IMR-90 (cell line): Measurements from ENCODE around the gene AUTS2. TPM values are rescaled to one million over a fixed set of nuclear protein-coding genes. Genes with fewer than 3 reads are reported as not detected.

Experiments
- ATAC-seq: fragments of 200-7000 bp; cut with Tn5 transposase; 2 replicates; pipeline ENCODE4 v1.9.1; 2020; ENCODE audit warnings: low read depth, mild to moderate bottlenecking, moderate library complexity
- BruUV-seq: library from RNA; stranded (reverse); fragments of 400-500 nt; replicated peaks from 2 replicates; lab custom pipeline; 2021; lab: Mats Ljungman, UMichigan
- CTCF ChIA-PET: fragments of 300-600 bp; formaldehyde crosslinking; extraction: SDS; loops from one replicate; lab custom pipeline; 2021; ENCODE audit warnings: antibody characterized with exemption; lab: Yijun Ruan, JAX
- POLR2A ChIA-PET: fragments of 300-600 bp; sonication (Branson Sonifier 250); formaldehyde crosslinking; loops from one replicate; lab custom pipeline; 2022; ENCODE audit warnings: antibody characterized with exemption; ENCODE audit not compliant: unreplicated experiment; lab: Charles Lee
- DNase-seq: peaks from one replicate; pipeline ENCODE4 v3.0.0; 2013
- H2AFZ ChIP-seq: replicated peaks from 2 replicates; pipeline ENCODE3; 2013; ENCODE audit warnings: low read length, mild to moderate bottlenecking; ENCODE audit not compliant: poor library complexity
- H2AK5ac ChIP-seq: 2 replicates; pipeline ENCODE4 v1.6.1; 2013; ENCODE audit warnings: low read depth, low read length, inconsistent platforms
- H2AK9ac ChIP-seq: replicated peaks from 2 replicates; pipeline ENCODE3; 2013; ENCODE audit warnings: mild to moderate bottlenecking, low read depth, low read length, moderate library complexity; ENCODE audit not compliant: poor library complexity
- H2BK120ac ChIP-seq: 2 replicates; pipeline ENCODE4 v1.6.1; 2013; ENCODE audit warnings: low read depth, low read length, inconsistent platforms
- H2BK15ac ChIP-seq: 3 replicates; pipeline ENCODE4 v1.6.1; 2013; ENCODE audit warnings: low read depth, low read length, inconsistent platforms
- H2BK20ac ChIP-seq: 2 replicates; pipeline ENCODE4 v1.6.1; 2013; ENCODE audit warnings: low read depth, mild to moderate bottlenecking, inconsistent platforms, low read length, moderate library complexity
- H2BK5ac ChIP-seq: 2 replicates; pipeline ENCODE4 v1.6.1; 2013; ENCODE audit warnings: mild to moderate bottlenecking, low read depth, low read length, inconsistent platforms; ENCODE audit not compliant: poor library complexity, severe bottlenecking
- H3K14ac ChIP-seq: replicated peaks from 2 replicates; pipeline ENCODE4 v1.6.1; 2013; ENCODE audit warnings: low read depth, low read length, inconsistent platforms
- H3K18ac ChIP-seq: 2 replicates; pipeline ENCODE4 v1.6.1; 2013; ENCODE audit warnings: low read depth, low read length, control low read depth
- H3K23ac ChIP-seq: 2 replicates; pipeline ENCODE4 v1.6.1; 2013; ENCODE audit warnings: low read depth, low read length, inconsistent platforms
- H3K27ac ChIP-seq: 2 replicates; pipeline ENCODE4 v1.5.1; 2013; ENCODE audit warnings: mild to moderate bottlenecking, control low read depth, low read length; ENCODE audit not compliant: insufficient read depth
- H3K27me3 ChIP-seq: 2 replicates; pipeline ENCODE4 v1.6.1; 2013; ENCODE audit warnings: low read length; ENCODE audit not compliant: control insufficient read depth, insufficient read depth
- H3K36me3 ChIP-seq: 2 replicates; pipeline ENCODE4 v1.6.1; 2013; ENCODE audit warnings: low read length, mixed read lengths; ENCODE audit not compliant: control insufficient read depth, insufficient read depth
- H3K4ac ChIP-seq: 2 replicates; pipeline ENCODE4 v1.6.1; 2013; ENCODE audit warnings: low read depth, low read length, inconsistent platforms
- H3K4me1 ChIP-seq: 2 replicates; pipeline ENCODE4 v1.6.1; 2013; ENCODE audit warnings: low read length, mixed read lengths; ENCODE audit not compliant: control insufficient read depth, insufficient read depth
- H3K4me2 ChIP-seq: 2 replicates; pipeline ENCODE4 v1.6.1; 2013; ENCODE audit warnings: low read depth, mild to moderate bottlenecking, control low read depth, low read length, moderate library complexity
- H3K4me3 ChIP-seq: 2 replicates; pipeline ENCODE4 v1.5.1; 2013; ENCODE audit warnings: low read depth, mild to moderate bottlenecking, control low read depth, low read length, moderate library complexity; ENCODE audit not compliant: insufficient read depth
- H3K56ac ChIP-seq: 2 replicates; pipeline ENCODE4 v1.6.1; 2013; ENCODE audit warnings: low read length, inconsistent platforms; ENCODE audit not compliant: insufficient read depth; ENCODE audit errors: extremely low read depth
- H3K79me1 ChIP-seq, 2 experiments: 2 replicates each; pipeline ENCODE4 v1.6.1; 2013; ENCODE audit warnings: low read length in 2 of 2, inconsistent platforms in 1 of 2, low read depth in 1 of 2
- H3K9ac ChIP-seq: 2 replicates; pipeline ENCODE4 v1.6.1; 2013; ENCODE audit warnings: low read depth, low read length, control low read depth
- H3K9me1 ChIP-seq: 2 replicates; pipeline ENCODE4 v1.6.1; 2013; ENCODE audit warnings: low read length, inconsistent platforms; ENCODE audit not compliant: insufficient read depth
- H3K9me3 ChIP-seq: 2 replicates; pipeline ENCODE4 v1.6.1; 2013; ENCODE audit warnings: low read length; ENCODE audit not compliant: control insufficient read depth, insufficient read depth
- H4K20me1 ChIP-seq: 2 replicates; pipeline ENCODE4 v1.6.1; 2013; ENCODE audit warnings: low read length, inconsistent platforms; ENCODE audit not compliant: insufficient read depth
- H4K5ac ChIP-seq: 2 replicates; pipeline ENCODE4 v1.6.1; 2013; ENCODE audit warnings: mild to moderate bottlenecking, low read depth, low read length, control low read depth
- H4K8ac ChIP-seq, 2 experiments: 2 replicates each; pipeline ENCODE4 v1.6.1; 2013; ENCODE audit warnings: low read depth in 2 of 2, low read length in 2 of 2, control low read depth in 1 of 2, inconsistent platforms in 1 of 2
- H4K91ac ChIP-seq: 2 replicates; pipeline ENCODE4 v1.6.1; 2013; ENCODE audit warnings: low read depth, low read length, inconsistent platforms; ENCODE audit not compliant: insufficient read depth
- BHLHE40 ChIP-seq: fragments of 150-350 bp; IDR thresholded peaks from 2 replicates; pipeline ENCODE4 v1.6.1; 2016; ENCODE audit warnings: mild to moderate bottlenecking, low read depth, low read length
- CHD1 ChIP-seq: IDR thresholded peaks from 2 replicates; pipeline ENCODE4 v1.6.1; 2012; ENCODE audit warnings: low read depth, low read length, improper control_type of control experiment
- FOS ChIP-seq: fragments of 150-350 bp; IDR thresholded peaks from 2 replicates; pipeline ENCODE4 v1.6.1; 2016; ENCODE audit warnings: low read depth, low read length
- MAFK ChIP-seq: IDR thresholded peaks from 2 replicates; pipeline ENCODE4 v1.6.1; 2012; ENCODE audit warnings: low read depth, low read length, improper control_type of control experiment
- MXI1 ChIP-seq: IDR thresholded peaks from 2 replicates; pipeline ENCODE4 v1.6.1; 2012; ENCODE audit warnings: low read depth, mild to moderate bottlenecking, low read length, moderate library complexity, borderline replicate concordance
- NFE2L2 ChIP-seq: fragments of 150-350 bp; IDR thresholded peaks from 2 replicates; pipeline ENCODE4 v1.6.1; 2016; ENCODE audit warnings: low read depth, mild to moderate bottlenecking, low read length
- WGBS, 2 experiments: methylation state at CpG; one replicate each; pipeline versions ENCODE4 v1.1.5 to v1.1.7; 2013; ENCODE audit warnings: missing lambda C conversion rate in 2 of 2; ENCODE audit not compliant: insufficient read length in 1 of 2; ENCODE audit errors: extremely low coverage in 2 of 2; 5-methylcytosine and 5-hydroxymethylcytosine counted together
- dilution Hi-C: fragments of 300-500 bp; cut with HindIII; formaldehyde crosslinking; loops from one replicate; pipeline ENCODE4 v1.14.3; 2018; ENCODE audit warnings: low sequenced_read_pairs; ENCODE audit not compliant: unreplicated experiment
- in situ Hi-C: fragments of 300-500 bp; cut with MboI; formaldehyde crosslinking; loops from 3 replicates; pipeline ENCODE4 v1.14.3; 2019; ENCODE audit warnings: low sequenced_read_pairs, inconsistent platforms, mixed read lengths
- intact Hi-C: fragments of 100-400 bp; cut with micrococcal nuclease; formaldehyde crosslinking; loops from 2 replicates; pipeline ENCODE4 v1.10.0; 2022
- polyA plus RNA-seq, 3 experiments: library from polyadenylated mRNA; depleted of rRNA; stranded (reverse); fragments of >200 nt; gene quantifications; 2 replicates each; pipeline ENCODE4 v1.2.3, GENCODE V29; 2012; ENCODE audit warnings: low replicate concordance in 1 of 3
- total RNA-seq: library from RNA; depleted of rRNA; stranded (reverse); fragments of >200 nt; gene quantifications from 2 replicates; pipeline ENCODE4 v1.2.3, GENCODE V29; 2012
- TF ChIP-seq, protein P1 (sequence below): fragments of 150-350 bp; IDR thresholded peaks from 2 replicates; pipeline ENCODE4 v1.6.1; 2016; ENCODE audit warnings: low read depth, mild to moderate bottlenecking, low read length, moderate library complexity, borderline replicate concordance

AUTS2 gene
- total and polyA plus RNA-seq, 2 of the 4 experiments (the other 2 are of a cell fraction), result 0.90 to 3.0 TPM

- no peak overlapping the region for H3K4me3 ChIP-seq
Measured at GRCh38 chr7:70669854-70670253, 1071.6 kb downstream of the AUTS2 start.

More at GRCh38 chr7:70669854-70670253, 1071.6 kb downstream of the AUTS2 start:
- Histone ChIP-seq H2BK5ac (no peak overlapping the region), H3K4ac (no peak overlapping the region), H3K9me3 (no peaks in the 10 kb centered on the region), H3K23ac (no peak overlapping the region), H2AK5ac (no peak overlapping the region), H3K36me3 (no peaks in the 10 kb centered on the region), H3K4me1 (no peaks in the 10 kb centered on the region), H3K18ac (no peak overlapping the region), H3K27ac (no peak overlapping the region), H3K9ac (no peak overlapping the region), H2BK120ac (no peak overlapping the region), H4K91ac (no peak overlapping the region), H3K14ac (no peak overlapping the region), H4K8ac (no peak overlapping the region), H2AK9ac (no peak overlapping the region), H2BK20ac (no peak overlapping the region), H2AFZ (no peak overlapping the region), H4K5ac (no peak overlapping the region), H3K9me1 (no peaks in the 10 kb centered on the region), H4K20me1 (no peaks in the 10 kb centered on the region), H2BK15ac (no peak overlapping the region), H3K4me2 (no peak overlapping the region), H3K79me1 (no peaks in the 10 kb centered on the region), H3K27me3 (peaks cover 2% of the 10 kb centered on the region; the same call in 1 of the 2 replicates), H3K56ac (no peak overlapping the region)
- POLR2A ChIA-PET, result no interaction called here
- intact Hi-C loops, result no loop called here
- 100% methylated on average over 2 of the region's 8 CpGs; no CpG with 5 or more reads in 1 of the 2 experiments for WGBS, 2 experiments
- dilution Hi-C loops, result no loop called here
- no peak for DNase-seq
- CTCF ChIA-PET, result no interaction called here
- no TSS peak for BruUV-seq
- in situ Hi-C loops, result no loop called here
- TF ChIP-seq FOS (no peak), NFE2L2 (no peak), MXI1 (no peak), MAFK (no peak), BHLHE40 (no peak), CHD1 (no peak)
- TF ChIP-seq, protein P1, sequence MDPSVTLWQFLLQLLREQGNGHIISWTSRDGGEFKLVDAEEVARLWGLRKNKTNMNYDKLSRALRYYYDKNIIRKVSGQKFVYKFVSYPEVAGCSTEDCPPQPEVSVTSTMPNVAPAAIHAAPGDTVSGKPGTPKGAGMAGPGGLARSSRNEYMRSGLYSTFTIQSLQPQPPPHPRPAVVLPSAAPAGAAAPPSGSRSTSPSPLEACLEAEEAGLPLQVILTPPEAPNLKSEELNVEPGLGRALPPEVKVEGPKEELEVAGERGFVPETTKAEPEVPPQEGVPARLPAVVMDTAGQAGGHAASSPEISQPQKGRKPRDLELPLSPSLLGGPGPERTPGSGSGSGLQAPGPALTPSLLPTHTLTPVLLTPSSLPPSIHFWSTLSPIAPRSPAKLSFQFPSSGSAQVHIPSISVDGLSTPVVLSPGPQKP, result no peak
- ATAC-seq, result no peak
